ENCODE results near the gene BCAR3.
"Not testable (repeated sequence)": the region's sequence is repeated elsewhere in the genome, so short reads cannot be mapped to it uniquely, and the experiment has no call there.

BCAR3 gene

GRCh38 chr1:93661829-93662474 is 19.7 kb downstream of the BCAR3 start:
- no peak for DNase-seq (ENCODE audit: extremely low read depth, low read depth)
- TF ChIP-seq, protein P1, sequence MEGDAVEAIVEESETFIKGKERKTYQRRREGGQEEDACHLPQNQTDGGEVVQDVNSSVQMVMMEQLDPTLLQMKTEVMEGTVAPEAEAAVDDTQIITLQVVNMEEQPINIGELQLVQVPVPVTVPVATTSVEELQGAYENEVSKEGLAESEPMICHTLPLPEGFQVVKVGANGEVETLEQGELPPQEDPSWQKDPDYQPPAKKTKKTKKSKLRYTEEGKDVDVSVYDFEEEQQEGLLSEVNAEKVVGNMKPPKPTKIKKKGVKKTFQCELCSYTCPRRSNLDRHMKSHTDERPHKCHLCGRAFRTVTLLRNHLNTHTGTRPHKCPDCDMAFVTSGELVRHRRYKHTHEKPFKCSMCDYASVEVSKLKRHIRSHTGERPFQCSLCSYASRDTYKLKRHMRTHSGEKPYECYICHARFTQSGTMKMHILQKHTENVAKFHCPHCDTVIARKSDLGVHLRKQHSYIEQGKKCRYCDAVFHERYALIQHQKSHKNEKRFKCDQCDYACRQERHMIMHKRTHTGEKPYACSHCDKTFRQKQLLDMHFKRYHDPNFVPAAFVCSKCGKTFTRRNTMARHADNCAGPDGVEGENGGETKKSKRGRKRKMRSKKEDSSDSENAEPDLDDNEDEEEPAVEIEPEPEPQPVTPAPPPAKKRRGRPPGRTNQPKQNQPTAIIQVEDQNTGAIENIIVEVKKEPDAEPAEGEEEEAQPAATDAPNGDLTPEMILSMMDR (IDR thresholded peaks at IDR 0.05; ENCODE audit: low read depth, low read length, missing control alignments): no peak
- H3K4me3 ChIP-seq (replicated peaks; ENCODE audit: low read depth, low read length): no peak overlapping the region

DNA sequence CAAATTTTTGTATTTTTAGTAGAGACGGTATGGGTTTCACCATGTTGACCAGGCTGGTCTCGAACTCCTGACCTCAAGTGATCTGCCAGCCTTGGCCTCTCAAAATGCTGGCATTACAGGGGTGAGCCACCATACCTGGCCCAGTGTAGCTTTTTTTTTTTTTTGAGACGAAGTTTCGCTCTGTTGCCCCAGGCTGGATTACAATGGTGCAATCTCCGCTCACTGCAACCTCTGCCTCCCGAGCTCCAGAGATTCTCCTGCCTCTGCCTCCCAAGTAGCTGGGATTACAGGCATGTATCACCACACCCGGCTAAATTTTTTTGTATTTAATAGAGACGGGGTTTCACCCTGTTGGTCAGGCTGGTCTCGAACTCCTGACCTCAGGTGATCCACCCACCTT is 20.3 kb downstream of the BCAR3 start:
- DNase-seq (ENCODE audit: extremely low read depth, low read depth); H3K4me3 ChIP-seq (replicated peaks; ENCODE audit: low read depth, low read length): not testable (repeated sequence)

DNA sequence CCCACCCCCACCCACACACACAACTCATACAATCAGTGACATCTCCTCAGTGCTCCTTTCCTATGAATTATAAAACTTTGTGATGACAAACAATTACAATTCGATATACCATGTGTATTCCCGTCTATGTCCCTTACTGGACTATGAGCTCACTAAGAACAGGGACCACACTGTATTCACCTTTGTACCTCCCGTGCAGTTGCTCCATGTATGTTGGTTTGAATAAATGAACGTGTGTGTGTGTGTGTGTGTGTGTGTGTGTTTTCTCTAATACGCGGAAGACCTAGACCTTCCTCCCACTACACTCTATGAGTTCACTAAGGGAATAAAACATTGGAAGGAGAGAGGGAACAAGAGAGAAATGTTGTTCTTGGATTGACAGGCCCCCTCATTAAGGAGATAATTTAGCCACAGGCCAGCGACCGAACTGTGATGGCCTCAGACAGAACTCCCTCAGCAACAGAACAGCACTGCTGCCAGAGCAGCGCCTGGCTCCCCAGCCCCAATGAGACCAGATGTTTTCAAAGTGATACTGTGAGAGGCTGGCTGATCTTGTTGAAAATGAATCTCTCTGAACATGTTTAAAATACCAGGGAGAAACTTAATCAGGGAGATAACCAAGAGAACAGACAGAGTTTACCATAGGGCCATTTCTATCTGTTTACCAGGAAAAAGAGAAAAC is 21.7 kb downstream of the BCAR3 start:
- no peak for DNase-seq (ENCODE audit: extremely low read depth, low read depth)
- no peak overlapping the region for H3K4me3 ChIP-seq (replicated peaks; ENCODE audit: low read depth, low read length)
- TF ChIP-seq, protein P1 (IDR thresholded peaks at IDR 0.05; ENCODE audit: low read depth, low read length, missing control alignments): no peak

- TF ChIP-seq, protein P1 (IDR thresholded peaks at IDR 0.05; ENCODE audit: low read depth, low read length, missing control alignments): no peak
- H3K4me3 ChIP-seq (replicated peaks; ENCODE audit: low read depth, low read length): no peak overlapping the region
- no peak for DNase-seq (ENCODE audit: extremely low read depth, low read depth)
Observed at GRCh38 chr1:93658188-93658587, 23.4 kb downstream of the BCAR3 start.

- no peak overlapping the region for H3K4me3 ChIP-seq (replicated peaks; ENCODE audit: low read depth, low read length)
- TF ChIP-seq, protein P1 (IDR thresholded peaks at IDR 0.05; ENCODE audit: low read depth, low read length, missing control alignments): no peak
- DNase-seq (ENCODE audit: extremely low read depth, low read depth): no peak
Observed at GRCh38 chr1:93656491-93656890, 25.1 kb downstream of the BCAR3 start.

DNA sequence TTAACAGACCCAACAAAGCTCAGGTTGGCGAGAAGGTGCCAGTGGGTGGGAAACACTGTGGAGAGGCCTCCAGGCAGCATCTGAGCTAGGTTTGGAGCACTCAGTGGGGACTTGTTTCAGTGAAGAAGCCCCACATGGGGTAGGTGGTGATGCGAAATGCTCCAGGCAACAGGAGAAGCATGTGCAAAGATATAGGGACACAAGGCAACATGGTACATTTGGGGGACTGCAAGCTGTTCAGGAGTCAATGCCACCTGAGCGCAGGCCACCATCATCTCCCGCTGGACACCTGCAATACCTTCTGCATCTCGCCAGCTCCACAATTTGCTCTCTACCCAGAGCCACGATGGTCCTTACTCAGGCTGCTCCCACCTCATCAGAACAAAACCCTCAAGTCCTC is 28.0 kb downstream of the BCAR3 start:
- no peak for DNase-seq (ENCODE audit: extremely low read depth, low read depth)
- H3K4me3 ChIP-seq (replicated peaks; ENCODE audit: low read depth, low read length): no peak overlapping the region
- TF ChIP-seq, protein P1 (IDR thresholded peaks at IDR 0.05; ENCODE audit: low read depth, low read length, missing control alignments): no peak

- H3K4me3 ChIP-seq (replicated peaks; ENCODE audit: low read depth, low read length): no peak overlapping the region
- DNase-seq (ENCODE audit: extremely low read depth, low read depth): no peak
- TF ChIP-seq, protein P1 (IDR thresholded peaks at IDR 0.05; ENCODE audit: low read depth, low read length, missing control alignments): no peak
Observed at GRCh38 chr1:93652323-93652949, 29.2 kb downstream of the BCAR3 start.
